GM12891 (cell line): ENCODE measurements around the gene AP3S2.
"Not testable (repeated sequence)": the region's sequence is repeated elsewhere in the genome, so short reads cannot be mapped to it uniquely, and the experiment has no call there.

ENCODE experiments used
- DNase-seq: peaks from one replicate; pipeline ENCODE4 v3.0.0; 2011; ENCODE audit warnings: low spot score; ENCODE audit not compliant: insufficient read length
- FAIRE-seq: peaks from 2 replicates; lab custom pipeline; 2011; peaks lifted over from hg19 to GRCh38; lab: Jason Lieb, UNC
- PAX5 ChIP-seq: IDR thresholded peaks from 2 replicates; pipeline ENCODE4 v1.6.1; 2011; ENCODE audit warnings: low read length, moderate library complexity, mild to moderate bottlenecking; ENCODE audit not compliant: insufficient read depth, severe bottlenecking
- POLR2A ChIP-seq: IDR thresholded peaks from 2 replicates; pipeline ENCODE4 v1.6.1; 2011; ENCODE audit warnings: low read depth, low read length, control low read depth
- POLR2AphosphoS5 ChIP-seq: IDR thresholded peaks from 2 replicates; pipeline ENCODE4 v1.6.1; 2011; ENCODE audit warnings: low read depth, low read length, control low read depth
- POU2F2 ChIP-seq: IDR thresholded peaks from 2 replicates; pipeline ENCODE4 v1.6.1; 2011; ENCODE audit warnings: low read depth, mild to moderate bottlenecking, control low read depth, low read length, moderate library complexity
- SPI1 ChIP-seq: IDR thresholded peaks from 2 replicates; pipeline ENCODE4 v1.6.1; 2011; ENCODE audit warnings: low read depth, low read length, control low read depth
- TAF1 ChIP-seq: IDR thresholded peaks from 2 replicates; pipeline ENCODE4 v1.6.1; 2011; ENCODE audit warnings: low read depth, low read length, control low read depth

AP3S2 gene

DNA sequence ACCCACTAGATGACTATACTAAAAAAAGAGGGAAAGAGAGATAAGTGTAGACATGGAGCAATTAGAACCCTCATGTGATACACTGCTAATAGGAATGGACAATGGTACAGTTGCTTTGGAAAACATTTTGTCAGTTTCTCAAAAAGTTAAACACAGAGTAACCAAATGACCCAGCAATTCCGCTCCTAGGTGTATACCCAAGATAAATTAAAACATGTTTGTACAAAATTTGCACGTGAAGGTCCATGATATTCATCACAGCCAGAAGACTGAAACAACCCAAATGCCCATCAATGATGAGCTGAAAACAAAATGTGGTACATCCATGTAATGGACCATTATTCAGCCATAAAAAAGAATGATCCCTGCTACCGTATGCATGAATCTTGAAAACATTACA, 105.8 kb downstream of the AP3S2 start:
- no peak for DNase-seq
- no peak for FAIRE-seq
- TF ChIP-seq TAF1 = no peak
- no peak for TF ChIP-seq SPI1
- no peak for TF ChIP-seq PAX5
- TF ChIP-seq POLR2A = no peak
- no peak for TF ChIP-seq POLR2AphosphoS5
- no peak for TF ChIP-seq POU2F2

DNA sequence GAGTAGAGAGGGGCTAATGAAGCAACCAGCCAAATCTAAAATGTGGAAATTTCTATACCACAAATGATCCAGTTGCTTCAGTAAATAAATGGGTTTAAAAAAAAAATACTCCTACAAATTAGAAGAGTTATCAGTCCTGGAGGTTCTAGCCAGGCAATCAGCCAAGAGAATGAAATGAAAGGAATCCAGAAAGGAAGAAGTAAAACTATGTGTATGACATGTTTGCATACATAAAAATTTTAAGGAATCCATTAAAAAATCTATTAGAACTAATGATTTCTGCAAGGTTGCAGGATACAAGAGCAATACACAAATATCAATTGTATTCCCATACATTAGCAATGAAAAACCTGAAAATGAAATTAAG, 108.0 kb downstream of the AP3S2 start:
- no peak for FAIRE-seq
- TF ChIP-seq POLR2AphosphoS5 = no peak
- no peak for TF ChIP-seq TAF1
- no peak for TF ChIP-seq PAX5
- no peak for TF ChIP-seq SPI1
- TF ChIP-seq POLR2A = no peak
- TF ChIP-seq POU2F2 = no peak
- no peak for DNase-seq

DNA sequence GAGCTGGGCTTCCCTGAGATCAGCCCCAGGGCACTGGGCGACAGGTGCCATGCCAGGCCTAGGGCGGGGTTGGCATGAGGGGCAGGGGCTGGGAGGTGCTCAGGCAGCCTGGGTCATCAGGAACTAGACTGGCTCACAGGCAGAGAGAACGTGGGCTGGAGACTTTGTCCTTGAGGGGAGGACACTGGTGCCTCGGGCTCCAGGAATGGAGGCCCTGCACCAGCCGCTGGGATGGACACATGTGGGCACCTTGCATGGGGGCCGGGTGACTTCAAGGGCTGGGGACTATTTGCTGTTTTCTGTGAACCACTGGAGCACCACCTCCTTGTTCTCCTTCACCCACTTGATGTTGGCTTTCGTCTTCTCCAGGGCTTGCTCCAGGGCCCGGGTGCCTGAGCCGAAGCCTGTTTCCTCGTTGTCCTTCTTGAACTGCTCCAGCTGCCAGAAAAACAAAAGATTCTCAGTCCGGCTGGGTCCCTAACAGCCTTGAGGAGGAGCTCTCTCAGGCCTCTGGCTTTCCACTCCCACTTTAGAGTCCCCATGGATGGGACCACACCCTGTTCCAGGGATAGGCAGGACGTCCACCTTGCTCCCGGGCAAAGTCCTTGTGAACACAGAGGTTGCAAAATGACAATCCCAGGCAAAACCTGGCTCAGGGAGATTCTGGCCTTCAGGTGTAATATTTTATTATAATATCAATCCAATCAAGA, 108.6 kb downstream of the AP3S2 start:
- DNase-seq (no peak), FAIRE-seq (no peak)
- TF ChIP-seq PAX5 (no peak), POLR2AphosphoS5 (no peak), POU2F2 (no peak), TAF1 (no peak), SPI1 (no peak), POLR2A (no peak)

DNA sequence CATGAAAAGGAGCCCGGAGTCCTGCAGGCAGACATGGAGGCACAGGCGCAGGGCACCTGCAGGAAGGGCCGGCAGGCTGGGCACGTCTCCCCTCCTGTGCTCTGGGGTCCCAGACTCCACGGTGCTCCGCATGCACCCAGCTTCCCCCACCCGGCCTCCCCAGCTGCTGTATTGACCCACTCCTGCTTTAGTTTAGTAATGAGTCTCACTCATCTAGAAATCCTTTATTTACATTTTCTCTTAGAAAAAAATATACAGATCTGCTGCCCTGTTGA, 109.2 kb downstream of the AP3S2 start:
- no peak for FAIRE-seq
- TF ChIP-seq PAX5 = no peak
- no peak for DNase-seq

DNA sequence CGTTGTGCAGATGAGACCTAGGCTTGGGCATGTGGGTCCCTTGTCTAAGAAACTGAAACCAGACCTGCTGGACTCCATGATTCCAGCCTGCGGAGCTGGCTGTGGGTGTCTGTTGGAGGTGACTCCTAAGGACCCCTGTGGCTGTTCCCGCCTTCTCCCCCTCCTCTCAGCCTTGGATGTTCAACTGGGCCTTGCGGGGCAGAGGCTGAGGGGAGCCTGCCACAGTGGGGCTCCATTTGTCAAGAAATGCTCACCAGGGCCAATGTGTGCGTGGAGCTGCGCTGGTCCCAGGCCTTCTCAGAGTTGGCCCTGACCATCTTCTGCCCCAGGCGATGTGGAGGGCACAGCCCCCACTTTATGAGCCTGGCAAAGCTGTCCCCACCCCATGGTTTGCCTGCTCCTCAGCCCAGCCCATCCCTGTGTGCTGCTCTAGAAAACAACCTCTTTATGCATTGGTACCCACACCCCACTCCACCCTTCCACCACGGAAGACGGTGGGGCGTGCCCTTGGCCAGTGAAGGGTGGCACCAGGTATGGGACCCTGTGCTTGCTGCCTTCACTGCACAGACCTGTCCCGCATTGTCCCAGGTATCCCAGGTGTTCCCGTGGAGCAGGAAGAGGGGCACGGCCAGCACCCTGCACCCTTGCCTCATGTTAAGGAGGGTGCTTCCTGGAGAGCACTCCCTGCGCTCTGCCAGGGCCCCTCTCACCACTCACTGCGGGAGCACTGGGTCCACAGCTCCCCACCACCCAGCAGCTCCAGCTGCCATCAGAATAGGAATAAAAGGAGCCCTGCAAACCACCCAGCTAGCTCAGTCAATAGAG, 109.7 kb downstream of the AP3S2 start:
- FAIRE-seq = no peak
- DNase-seq = no peak
- no peak for TF ChIP-seq POLR2AphosphoS5
- TF ChIP-seq POLR2A = no peak
- no peak for TF ChIP-seq POU2F2
- no peak for TF ChIP-seq PAX5

DNA sequence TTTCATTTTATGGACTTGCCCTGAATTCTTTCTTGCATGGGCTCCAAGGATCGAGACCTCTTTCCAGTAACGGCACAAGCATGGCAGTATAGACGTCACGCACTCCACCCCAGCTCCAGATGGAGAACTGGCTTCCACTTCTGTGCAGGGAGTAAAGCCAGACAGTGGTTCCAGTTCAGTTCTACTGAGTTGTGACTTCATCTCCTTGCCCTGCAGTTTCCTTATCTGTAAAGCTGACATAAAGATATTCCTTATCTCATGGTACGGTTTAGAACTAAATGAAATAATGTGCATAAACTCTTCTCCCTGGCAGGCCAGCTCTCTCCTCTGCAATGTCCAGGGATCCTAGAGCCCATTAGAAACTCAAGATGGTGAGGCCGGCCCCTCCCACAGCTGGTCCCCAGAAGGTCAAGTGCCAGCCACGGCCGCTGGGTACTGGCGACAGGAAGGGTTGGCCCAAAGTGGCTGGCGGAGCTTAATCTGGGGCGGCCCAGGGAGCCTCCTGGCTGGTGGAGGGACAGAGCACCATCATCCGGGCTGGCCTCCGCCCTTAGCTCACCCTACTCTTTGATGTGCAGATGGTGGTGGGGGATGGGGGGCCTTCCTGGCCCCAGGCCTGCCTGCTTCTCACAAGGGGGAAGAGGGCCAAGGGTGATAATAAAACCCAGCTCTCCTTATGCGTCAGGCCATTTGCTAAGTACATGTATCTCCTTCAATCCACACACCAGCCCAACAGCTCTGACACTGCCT, 110.5 kb downstream of the AP3S2 start:
- no peak for DNase-seq
- TF ChIP-seq POU2F2 (no peak), PAX5 (no peak), POLR2A (no peak), TAF1 (no peak), POLR2AphosphoS5 (no peak)
- FAIRE-seq = no peak

DNA sequence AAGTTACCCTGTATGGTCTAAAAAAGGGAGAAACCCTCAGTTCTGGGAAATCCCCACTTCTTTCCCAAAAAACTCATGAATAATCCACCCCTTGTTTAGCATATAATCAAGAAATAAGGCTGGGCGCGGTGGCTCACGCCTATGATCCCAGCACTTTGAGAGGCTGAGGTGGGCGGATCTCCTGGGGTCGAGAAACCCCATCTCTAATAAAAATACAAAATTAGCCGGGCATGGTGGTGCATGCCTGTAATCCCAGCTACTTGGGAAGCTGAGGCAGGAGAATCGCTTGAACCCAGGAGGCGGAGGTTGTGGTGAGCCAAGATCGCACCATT, 111.2 kb downstream of the AP3S2 start:
- not testable (repeated sequence) for DNase-seq, FAIRE-seq

DNA sequence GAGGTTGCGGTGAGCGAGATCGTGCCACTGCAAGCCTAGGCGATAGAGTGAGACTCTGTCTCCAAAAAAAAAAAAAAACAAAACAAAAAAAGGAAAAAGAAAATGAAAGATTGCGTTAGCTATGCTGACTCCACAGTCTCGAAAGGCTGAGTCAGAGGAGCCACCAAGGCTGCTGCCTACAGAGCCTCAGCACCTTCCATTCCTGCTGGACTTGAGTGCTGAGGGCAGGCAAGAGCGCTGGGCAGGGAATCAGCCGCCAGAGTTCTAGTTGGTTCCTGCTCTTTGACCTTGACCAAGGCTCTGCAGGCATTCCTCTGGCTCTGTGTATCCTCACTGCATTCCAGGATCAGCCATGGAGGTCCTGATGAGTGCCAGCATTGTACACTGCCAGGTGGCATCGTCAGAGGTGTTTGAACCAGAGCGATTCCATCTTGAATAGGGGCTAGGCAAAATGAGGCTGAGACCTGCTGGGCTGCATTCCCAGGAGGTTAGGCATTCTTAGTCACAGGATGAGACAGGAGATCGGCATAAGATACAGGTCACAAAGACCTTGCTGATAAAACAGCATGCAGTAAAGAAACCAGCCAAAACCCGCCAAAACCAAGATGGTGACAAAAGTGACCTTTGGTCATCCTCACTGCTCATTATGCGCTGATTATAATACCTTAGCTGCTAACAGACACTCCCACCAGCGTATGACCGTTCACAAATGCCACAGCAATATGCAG, 111.7 kb downstream of the AP3S2 start:
- DNase-seq = no peak
- peak; percentile 5 for FAIRE-seq
- no peak for TF ChIP-seq POLR2AphosphoS5
- no peak for TF ChIP-seq POU2F2

DNA sequence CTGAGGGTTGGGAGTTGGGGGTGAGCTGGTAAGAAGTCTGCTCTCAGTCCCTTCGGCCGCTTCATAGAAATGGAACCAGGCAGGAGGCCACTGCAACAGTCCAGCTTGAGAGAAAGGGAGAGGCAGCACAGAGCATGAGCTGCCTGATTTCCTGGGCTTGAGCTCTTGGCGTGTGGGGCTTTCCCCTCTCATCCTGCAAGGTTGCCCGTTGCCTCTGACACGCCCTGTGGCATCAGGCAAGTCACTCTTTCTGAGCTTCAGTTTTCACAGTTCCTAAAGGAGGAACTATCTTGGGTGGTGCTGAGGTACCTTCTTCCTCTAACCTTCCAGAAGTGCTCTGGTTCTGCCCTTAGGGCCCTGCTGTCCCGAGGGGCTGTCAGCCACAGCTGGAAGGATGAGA, 112.7 kb downstream of the AP3S2 start:
- peak; percentile 77 for FAIRE-seq
- no peak for DNase-seq
- TF ChIP-seq POU2F2 (no peak), SPI1 (no peak), PAX5 (no peak), POLR2AphosphoS5 (no peak), TAF1 (no peak), POLR2A (no peak)
